ENCODE measurements around the gene LGR6.

The LGR6 gene

GRCh38 chr1:202305168-202305567, 111.6 kb downstream of the LGR6 start:
- Histone ChIP-seq H3K9me3 (ENCODE audit: insufficient read depth, low read length) (no peaks in the 10 kb centered on the region), H3K9ac (ENCODE audit: low read length) (no peak overlapping the region), H3K4me3 (ENCODE audit: low read length) (no peak overlapping the region), H2AFZ (ENCODE audit: low read depth, low read length) (no peak overlapping the region), H3K27ac (ENCODE audit: low read length) (no peak overlapping the region), H3K27me3 (ENCODE audit: low read depth, low read length) (no peaks in the 10 kb centered on the region), H4K20me1 (ENCODE audit: insufficient read depth, low read length) (no peaks in the 10 kb centered on the region), H3K36me3 (replicated peaks; ENCODE audit: low read depth, low read length) (no peaks in the 10 kb centered on the region), H3K4me1 (ENCODE audit: low read length) (no peaks in the 10 kb centered on the region), H3K79me2 (ENCODE audit: low read length) (no peaks in the 10 kb centered on the region), H3K4me2 (ENCODE audit: low read length) (no peak overlapping the region)
- TF ChIP-seq CTCF (IDR thresholded peaks at IDR 0.05; ENCODE audit: low read depth, low read length): no peak
- TF ChIP-seq EZH2phosphoT487 (IDR thresholded peaks at IDR 0.05; ENCODE audit: low read depth): no peak

- peaks cover 2% of the 10 kb centered on the region; the same call in 1 of the 2 replicates for H3K27me3 ChIP-seq (ENCODE audit: low read depth, low read length)
Measured at GRCh38 chr1:202306535-202307345, 113.1 kb downstream of the LGR6 start.

GRCh38 chr1:202310071-202310725, 116.6 kb downstream of the LGR6 start:
- TF ChIP-seq CTCF (IDR thresholded peaks at IDR 0.05; ENCODE audit: low read depth, low read length): no peak
- TF ChIP-seq EZH2phosphoT487 (IDR thresholded peaks at IDR 0.05; ENCODE audit: low read depth): no peak
- H3K9me3 ChIP-seq (ENCODE audit: insufficient read depth, low read length): no peaks in the 10 kb centered on the region
- no peaks in the 10 kb centered on the region for H3K79me2 ChIP-seq (ENCODE audit: low read length)
- H3K4me1 ChIP-seq (ENCODE audit: low read length): no peaks in the 10 kb centered on the region
- no peaks in the 10 kb centered on the region for H4K20me1 ChIP-seq (ENCODE audit: insufficient read depth, low read length)
- no peak overlapping the region for H3K27ac ChIP-seq (ENCODE audit: low read length)
- no peak overlapping the region for H2AFZ ChIP-seq (ENCODE audit: low read depth, low read length)
- no peak overlapping the region for H3K9ac ChIP-seq (ENCODE audit: low read length)
- H3K4me3 ChIP-seq (ENCODE audit: low read length): no peak overlapping the region
- H3K4me2 ChIP-seq (ENCODE audit: low read length): no peak overlapping the region
- no peaks in the 10 kb centered on the region for H3K36me3 ChIP-seq (replicated peaks; ENCODE audit: low read depth, low read length)
- H3K27me3 ChIP-seq (ENCODE audit: low read depth, low read length): peaks cover 14% of the 10 kb centered on the region

More at GRCh38 chr1:202306535-202307345, 113.1 kb downstream of the LGR6 start:
- TF ChIP-seq CTCF (IDR thresholded peaks at IDR 0.05; ENCODE audit: low read depth, low read length) (no peak), EZH2phosphoT487 (IDR thresholded peaks at IDR 0.05; ENCODE audit: low read depth) (no peak)
- Histone ChIP-seq H3K9me3 (ENCODE audit: insufficient read depth, low read length) (no peaks in the 10 kb centered on the region), H4K20me1 (ENCODE audit: insufficient read depth, low read length) (no peaks in the 10 kb centered on the region), H3K79me2 (ENCODE audit: low read length) (no peaks in the 10 kb centered on the region), H3K4me2 (ENCODE audit: low read length) (no peak overlapping the region), H3K36me3 (replicated peaks; ENCODE audit: low read depth, low read length) (no peaks in the 10 kb centered on the region), H3K4me3 (ENCODE audit: low read length) (no peak overlapping the region), H3K4me1 (ENCODE audit: low read length) (no peaks in the 10 kb centered on the region), H3K9ac (ENCODE audit: low read length) (no peak overlapping the region), H2AFZ (ENCODE audit: low read depth, low read length) (no peak overlapping the region), H3K27ac (ENCODE audit: low read length) (no peak overlapping the region)

GRCh38 chr1:202310746-202311145, 117.1 kb downstream of the LGR6 start:
- Histone ChIP-seq H3K36me3 (replicated peaks; ENCODE audit: low read depth, low read length) (no peaks in the 10 kb centered on the region), H3K27ac (ENCODE audit: low read length) (no peak overlapping the region), H3K4me2 (ENCODE audit: low read length) (no peak overlapping the region), H3K4me3 (ENCODE audit: low read length) (no peak overlapping the region), H3K27me3 (ENCODE audit: low read depth, low read length) (peaks cover 14% of the 10 kb centered on the region), H3K79me2 (ENCODE audit: low read length) (no peaks in the 10 kb centered on the region), H3K9ac (ENCODE audit: low read length) (no peak overlapping the region), H3K9me3 (ENCODE audit: insufficient read depth, low read length) (no peaks in the 10 kb centered on the region), H3K4me1 (ENCODE audit: low read length) (no peaks in the 10 kb centered on the region), H4K20me1 (ENCODE audit: insufficient read depth, low read length) (no peaks in the 10 kb centered on the region), H2AFZ (ENCODE audit: low read depth, low read length) (no peak overlapping the region)
- no peak for TF ChIP-seq CTCF (IDR thresholded peaks at IDR 0.05; ENCODE audit: low read depth, low read length)
